Endothelial cell of umbilical vein (primary cell): ENCODE results near the gene APOBEC2. TPM values are rescaled to one million over a fixed set of nuclear protein-coding genes. Genes with fewer than 3 reads are reported as not detected.

Experiments
- BruUV-seq: library from RNA; stranded (reverse); fragments of 400-500 nt; replicated peaks from 2 replicates; lab custom pipeline; 2021; lab: Mats Ljungman, UMichigan
- CTCF ChIA-PET: fragments of 300-600, 350-600 bp; sonication (Branson Sonifier 250); formaldehyde crosslinking; loops from one replicate; lab custom pipeline; 2021; ENCODE audit warnings: antibody characterized with exemption, inconsistent platforms; lab: Charles Lee
- POLR2A ChIA-PET: fragments of 300-600, 350-600 bp; sonication (Branson Sonifier 250); formaldehyde crosslinking; loops from one replicate; lab custom pipeline; 2021; ENCODE audit warnings: antibody characterized with exemption, inconsistent platforms; lab: Charles Lee
- DNase-seq: peaks from one replicate; pipeline ENCODE4 v3.0.0-alpha.2; 2011; ENCODE audit warnings: low read depth, low spot score
- FAIRE-seq: peaks from 2 replicates; lab custom pipeline; 2011; peaks lifted over from hg19 to GRCh38; lab: Jason Lieb, UNC
- H2AFZ ChIP-seq: 2 replicates; pipeline ENCODE4 v1.6.0; 2012; ENCODE audit warnings: low read depth, low read length, control low read depth, inconsistent platforms
- H3K27ac ChIP-seq: 2 replicates; pipeline ENCODE4 v1.5.1; 2011; ENCODE audit warnings: low read depth, mild to moderate bottlenecking, control low read depth, low read length, moderate library complexity; ENCODE audit not compliant: insufficient read depth
- H3K27me3 ChIP-seq, 2 experiments: 2 replicates each; pipeline versions ENCODE4 v1.6.0 to v1.6.1; 2011; ENCODE audit warnings: low read length in 2 of 2, mixed read lengths in 1 of 2; ENCODE audit not compliant: control insufficient read depth in 2 of 2, insufficient read depth in 2 of 2
- H3K36me3 ChIP-seq, 2 experiments: 2 replicates in 1 of 2; 3 replicates in 1 of 2; pipeline ENCODE4 v1.5.1; 2011; ENCODE audit warnings: low read length in 2 of 2, mild to moderate bottlenecking in 1 of 2, moderate library complexity in 1 of 2; ENCODE audit not compliant: control insufficient read depth in 2 of 2, insufficient read depth in 2 of 2; ENCODE audit errors: extremely low read depth in 1 of 2
- H3K4me1 ChIP-seq: 3 replicates; pipeline ENCODE4 v1.5.1; 2011; ENCODE audit warnings: mild to moderate bottlenecking, low read length; ENCODE audit not compliant: control insufficient read depth, insufficient read depth; ENCODE audit errors: extremely low read depth
- H3K4me2 ChIP-seq: 2 replicates; pipeline ENCODE4 v1.6.1; 2011; ENCODE audit warnings: low read length, control low read depth, mixed read lengths; ENCODE audit not compliant: insufficient read depth
- H3K4me3 ChIP-seq, 3 experiments: fragments of 200-600 bp in 1 of 3; sonication (generic), shearing (Covaris generic) in 1 of 3; replicated peaks in 1 of 3; 2 replicates each; pipeline ENCODE4 v1.5.1; 2011 to 2016; ENCODE audit warnings: control low read depth in 3 of 3, low read length in 3 of 3, mild to moderate bottlenecking in 2 of 3, inconsistent platforms in 1 of 3, low read depth in 1 of 3, moderate library complexity in 1 of 3; ENCODE audit not compliant: insufficient read depth in 1 of 3
- H3K79me2 ChIP-seq: 2 replicates; pipeline ENCODE4 v1.6.0; 2012; ENCODE audit warnings: low read length, inconsistent platforms; ENCODE audit not compliant: control insufficient read depth, insufficient read depth
- H3K9ac ChIP-seq: replicated peaks from 2 replicates; pipeline ENCODE3; 2011; ENCODE audit warnings: low read length, control low read depth; ENCODE audit not compliant: insufficient read depth; ENCODE audit errors: extremely low read depth
- H3K9me1 ChIP-seq: replicated peaks from 3 replicates; pipeline ENCODE4 v1.6.0; 2011; ENCODE audit warnings: mild to moderate bottlenecking, low read length; ENCODE audit not compliant: control insufficient read depth, insufficient read depth; ENCODE audit errors: extremely low read depth
- H3K9me3 ChIP-seq: replicated peaks from 2 replicates; pipeline ENCODE4 v1.5.1; 2012; ENCODE audit warnings: low read length, inconsistent platforms; ENCODE audit not compliant: control insufficient read depth, insufficient read depth
- H4K20me1 ChIP-seq: replicated peaks from 2 replicates; pipeline ENCODE3; 2011; ENCODE audit warnings: mild to moderate bottlenecking, low read length; ENCODE audit not compliant: control insufficient read depth, insufficient read depth; ENCODE audit errors: extremely low read depth
- CTCF ChIP-seq, 2 donors: IDR thresholded peaks; 1 replicate in 1 of 2; 2 replicates in 1 of 2; pipeline ENCODE4 v1.5.1; 2011; ENCODE audit warnings: low read length in 2 of 2, mild to moderate bottlenecking in 2 of 2, moderate library complexity in 2 of 2, control low read depth in 1 of 2, inconsistent platforms in 1 of 2, low read depth in 1 of 2; ENCODE audit not compliant: insufficient read depth in 1 of 2; ENCODE audit errors: extremely low read depth in 1 of 2
- EZH2 ChIP-seq: IDR thresholded peaks from 2 replicates; pipeline ENCODE4 v1.6.1; 2012; ENCODE audit warnings: borderline replicate concordance, low read depth, mild to moderate bottlenecking, moderate library complexity, low read length, inconsistent platforms; ENCODE audit not compliant: severe bottlenecking
- FOS ChIP-seq: IDR thresholded peaks from 2 replicates; pipeline ENCODE4 v1.6.1; 2011; ENCODE audit warnings: mild to moderate bottlenecking, low read length, moderate library complexity, borderline replicate concordance; ENCODE audit not compliant: insufficient read depth
- GATA2 ChIP-seq: IDR thresholded peaks from 2 replicates; pipeline ENCODE4 v1.7.0; 2011; ENCODE audit warnings: low read depth, mild to moderate bottlenecking, moderate library complexity, mixed read lengths, low read length; ENCODE audit not compliant: insufficient read length, insufficient read depth
- JUN ChIP-seq: IDR thresholded peaks from 2 replicates; pipeline ENCODE4 v1.6.1; 2011; ENCODE audit warnings: borderline replicate concordance, low read depth; ENCODE audit not compliant: insufficient read length, insufficient read depth
- MYC ChIP-seq: IDR thresholded peaks from one replicate; pipeline ENCODE4 v1.6.1; 2011; ENCODE audit warnings: mild to moderate bottlenecking, low read depth, low read length
- POLR2A ChIP-seq: IDR thresholded peaks from 2 replicates; pipeline ENCODE4 v1.6.1; 2012; ENCODE audit warnings: low read depth, mild to moderate bottlenecking, control low read depth, low read length
- POLR2AphosphoS5 ChIP-seq: IDR thresholded peaks from 2 replicates; pipeline ENCODE4 v1.6.1; 2012; ENCODE audit warnings: low read depth, mild to moderate bottlenecking, control low read depth, low read length, moderate library complexity; ENCODE audit not compliant: insufficient read depth
- dilution Hi-C: fragments of 300-500 bp; cut with MboI; formaldehyde crosslinking; loops from one replicate; pipeline ENCODE4 v1.15.0; 2019; ENCODE audit warnings: low sequenced_read_pairs; ENCODE audit not compliant: extremely low pct_ligation_motif_present
- intact Hi-C: fragments of 100-400 bp; cut with micrococcal nuclease; formaldehyde crosslinking; loops from one replicate; pipeline ENCODE4 v1.10.0; 2022
- polyA plus RNA-seq, 4 experiments: library from polyadenylated mRNA; depleted of rRNA in 3 of 4; stranded (reverse) in 3 of 4; unstranded in 1 of 4; fragments of >200 nt; gene quantifications; 2 replicates each; pipeline versions ENCODE4 v1.2.1 to v1.2.3, GENCODE V29; 2011 to 2012; ENCODE audit warnings: missing spikeins in 1 of 4
- total RNA-seq: library from RNA; stranded (reverse); gene quantifications from 2 replicates; pipeline ENCODE4 v1.2.3, GENCODE V29; 2021

APOBEC2 gene
- total and polyA plus RNA-seq, 2 donors (not counting 3 experiments of a cell fraction or from before 2014, with no cell fraction given): not detected

GRCh38 chr6:41093729-41094128 is 40.7 kb downstream of the APOBEC2 start:
- Histone ChIP-seq H3K9me1 (no peaks in the 10 kb centered on the region), H3K36me3 (peaks cover 27 to 60% of the 10 kb centered on the region in 2 experiments), H2AFZ (no peak overlapping the region), H3K79me2 (peaks cover 2% of the 10 kb centered on the region), H3K9ac (no peak overlapping the region), H3K27ac (no peak overlapping the region), H3K4me3 (no peak overlapping the region), H3K9me3 (no peaks in the 10 kb centered on the region), H3K27me3 (no peaks in the 10 kb centered on the region), H3K4me2 (no peak overlapping the region), H3K4me1 (peaks cover 27% of the 10 kb centered on the region), H4K20me1 (no peaks in the 10 kb centered on the region)
- DNase-seq (no peak), FAIRE-seq (no peak)
- BruUV-seq: no TSS peak
- intact Hi-C loops (loop anchor here (2.0 kb wide), 1 partner anchor 225 kb away; no protein-coding TSS in a partner anchor), dilution Hi-C loops (no loop called here)
- TF ChIP-seq POLR2AphosphoS5 (no peak), POLR2A (no peak), MYC (no peak), JUN (no peak), CTCF (IDR thresholded peaks at IDR 0.05; ENCODE audit: extremely low read depth in 1 of 2, insufficient read depth in 1 of 2, low read depth in 1 of 2, low read length in 2 of 2) (no peak), EZH2 (no peak), GATA2 (no peak), FOS (no peak)
- CTCF ChIA-PET: interaction anchor here (2.6 to 6.1 kb wide), 2 partner anchors 18 to 88 kb away, joined by 12 to 89 read pairs; no protein-coding TSS in a partner anchor
- POLR2A ChIA-PET: no interaction called here
